Stomach (tissue), 9 donors: ENCODE measurements around the gene ATXN2. TPM values are rescaled to one million over a fixed set of nuclear protein-coding genes. Genes with fewer than 3 reads are reported as not detected.
"Not testable (repeated sequence)": the region's sequence is repeated elsewhere in the genome, so short reads cannot be mapped to it uniquely, and the experiment has no call there.

Experiments used
- DNase-seq, 2 donors: peaks; one replicate each; pipeline versions ENCODE4 v3.0.0 to v3.0.0-alpha.2; 2013 to 2019
- H3K27ac ChIP-seq, 5 donors: fragments of 200-600 bp in 4 of 5; sonication (generic) in 4 of 5; one replicate each; pipeline ENCODE4 v1.5.1; 2013 to 2019; ENCODE audit warnings: mild to moderate bottlenecking in 1 of 5, moderate library complexity in 1 of 5
- H3K27me3 ChIP-seq, 3 donors: fragments of 200-600 bp; sonication (generic); one replicate each; pipeline ENCODE4 v1.5.1; 2017 to 2019; ENCODE audit warnings: mixed run types in 1 of 3
- H3K36me3 ChIP-seq, 4 donors: fragments of 200-600 bp; sonication (generic); 1 replicate in 3 of 4; 2 replicates in 1 of 4; pipeline ENCODE4 v1.5.1; 2016 to 2019
- H3K4me1 ChIP-seq, 4 donors: fragments of 200-600 bp; sonication (generic); one replicate each; pipeline ENCODE4 v1.5.1; 2016 to 2019
- H3K4me3 ChIP-seq, 4 donors: fragments of 200-600 bp; sonication (generic) in 3 of 4; one replicate each; pipeline ENCODE4 v1.5.1; 2016 to 2019; ENCODE audit warnings: mild to moderate bottlenecking in 1 of 4
- H3K9me3 ChIP-seq, 4 donors: fragments of 200-600 bp; sonication (generic); one replicate each; pipeline ENCODE4 v1.5.1; 2016 to 2019
- CTCF ChIP-seq, 7 experiments: fragments of 450-650 bp in 4 of 7; fragments of 200-600 bp in 3 of 7; sonication (generic) in 3 of 7; IDR thresholded peaks; one replicate each; pipeline ENCODE4 v1.5.1; 2016 to 2019; ENCODE audit warnings: antibody characterized with exemption in 7 of 7, control low read depth in 2 of 7, mild to moderate bottlenecking in 1 of 7
- EP300 ChIP-seq: sonication (generic); formaldehyde crosslinking; IDR thresholded peaks from one replicate; pipeline ENCODE4 v1.6.1; 2017; ENCODE audit warnings: antibody characterized with exemption
- POLR2A ChIP-seq, 4 donors: fragments of 450-650 bp; IDR thresholded peaks; one replicate each; pipeline ENCODE4 v1.6.1; 2016; ENCODE audit warnings: antibody characterized with exemption in 4 of 4, control low read depth in 2 of 4, mild to moderate bottlenecking in 1 of 4, moderate library complexity in 1 of 4
- POLR2AphosphoS5 ChIP-seq, 3 donors: sonication (generic); formaldehyde crosslinking; IDR thresholded peaks; one replicate each; pipeline ENCODE4 v1.6.1; 2016; ENCODE audit warnings: antibody characterized with exemption in 3 of 3
- WGBS, 5 donors: extraction: QIAGEN DNeasy Blood & Tissue Kit in 3 of 5; methylation state at CpG; one replicate each; pipeline versions ENCODE4 v1.1.5 to v1.1.7; 2013 to 2018; 5-methylcytosine and 5-hydroxymethylcytosine counted together
- intact Hi-C: fragments of 100-400 bp; cut with DNase I; formaldehyde crosslinking; loops from one replicate; pipeline ENCODE4 v1.15.1; 2023; ENCODE audit warnings: low total_unique reads
- polyA plus RNA-seq, 3 donors: library from polyadenylated mRNA; stranded (reverse); fragments of 200-250 nt; gene quantifications; one replicate each; pipeline ENCODE4 v1.2.3, GENCODE V29; 2013
- total RNA-seq, 5 donors: library from RNA; depleted of rRNA; stranded (reverse); fragments of >200 nt; gene quantifications; one replicate each; pipeline versions ENCODE4 v1.1.0 to v1.2.3, GENCODE V29; 2014 to 2016
- donor health status: healthy with polysubstance abuse.
- donor health status: Bipolar disorder and iron deficiency.
- donor health status: healthy.

Gene ATXN2
- total and polyA plus RNA-seq, 8 donors, result 11.1 to 131 (median 61.2) TPM

GRCh38 chr12:111570084-111570961 lies 28.8 kb downstream of the ATXN2 start:
- peak overlapping the region in 1 of 5 donors; percentile 16 for H3K27ac ChIP-seq

GRCh38 chr12:111569363-111570083 lies 29.6 kb downstream of the ATXN2 start:
- H3K27me3 ChIP-seq, result no peaks in the 10 kb centered on the region
- intact Hi-C loops, result no loop called here
- H3K4me1 ChIP-seq, result peaks cover 12 to 54% (median 29%) of the 10 kb centered on the region in 4 donors
- 81 to 94% (median 88%) methylated on average over 6 of the region's 6 CpGs for WGBS, 5 donors
- peak overlapping the region in 2 of 5 donors; percentile 6 to 16 for H3K27ac ChIP-seq
- no peak overlapping the region for H3K4me3 ChIP-seq
- DNase-seq, result no peak
- peaks cover 0 to 23% (median 3%) of the 10 kb centered on the region in 4 donors for H3K36me3 ChIP-seq
- no peaks in the 10 kb centered on the region for H3K9me3 ChIP-seq
- TF ChIP-seq CTCF (IDR thresholded peaks at IDR 0.05) (no peak), POLR2A (IDR thresholded peaks at IDR 0.05) (no peak), EP300 (no peak), POLR2AphosphoS5 (IDR thresholded peaks at IDR 0.05) (no peak)

More at GRCh38 chr12:111570084-111570961, 28.8 kb downstream of the ATXN2 start:
- WGBS, 5 donors, result 34 to 50% (median 48%) methylated on average over 9 of the region's 9 CpGs
- Histone ChIP-seq H3K27me3 (no peaks in the 10 kb centered on the region), H3K4me3 (no peak overlapping the region), H3K9me3 (no peaks in the 10 kb centered on the region), H3K36me3 (peaks cover 0 to 18% (median 3%) of the 10 kb centered on the region in 4 donors), H3K4me1 (peaks cover 12 to 59% (median 30%) of the 10 kb centered on the region in 4 donors)
- TF ChIP-seq POLR2AphosphoS5 (IDR thresholded peaks at IDR 0.05) (peak in 1 of 3 donors; percentile 8), POLR2A (IDR thresholded peaks at IDR 0.05) (no peak)
- intact Hi-C loops, result no loop called here
- peak in 1 of 2 donors; percentile 17 for DNase-seq

- H3K4me3 ChIP-seq, H3K9me3 ChIP-seq, intact Hi-C loops, H3K27ac ChIP-seq, DNase-seq, H3K27me3 ChIP-seq: not testable (repeated sequence)
- Histone ChIP-seq H3K36me3 (peaks cover 0 to 10% (median 0%) of the 10 kb centered on the region in 4 donors), H3K4me1 (peaks cover 19 to 71% (median 45%) of the 10 kb centered on the region in 4 donors)
- WGBS, 5 donors, result 86 to 95% (median 91%) methylated on average over 10 of the region's 10 CpGs
Measured at GRCh38 chr12:111560844-111561243, 38.3 kb downstream of the ATXN2 start.

- 28 to 50% (median 42%) methylated on average over 3 of the region's 3 CpGs for WGBS, 5 donors
- Histone ChIP-seq H3K4me1 (peaks cover 19 to 72% (median 49%) of the 10 kb centered on the region in 4 donors), H3K4me3 (no peak overlapping the region), H3K27ac (no peak overlapping the region), H3K9me3 (no peaks in the 10 kb centered on the region), H3K27me3 (no peaks in the 10 kb centered on the region), H3K36me3 (no peaks in the 10 kb centered on the region)
- DNase-seq, result no peak
- TF ChIP-seq POLR2AphosphoS5 (IDR thresholded peaks at IDR 0.05) (no peak), POLR2A (IDR thresholded peaks at IDR 0.05) (no peak), CTCF (IDR thresholded peaks at IDR 0.05) (no peak), EP300 (no peak)
- intact Hi-C loops, result no loop called here
Measured at GRCh38 chr12:111558107-111558376, 41.1 kb downstream of the ATXN2 start.

- intact Hi-C loops, result no loop called here
- Histone ChIP-seq H3K4me3 (no peak overlapping the region), H3K27me3 (no peaks in the 10 kb centered on the region), H3K27ac (peak overlapping the region in 1 of 5 donors; percentile 7), H3K36me3 (no peaks in the 10 kb centered on the region), H3K9me3 (no peaks in the 10 kb centered on the region), H3K4me1 (peaks cover 19 to 71% (median 43%) of the 10 kb centered on the region in 4 donors)
- 59 to 68% (median 66%) methylated on average over 5 of the region's 5 CpGs for WGBS, 5 donors
- TF ChIP-seq POLR2A (IDR thresholded peaks at IDR 0.05), result no peak
- no peak for TF ChIP-seq EP300
- no peak for TF ChIP-seq POLR2AphosphoS5 (IDR thresholded peaks at IDR 0.05)
- no peak for TF ChIP-seq CTCF (IDR thresholded peaks at IDR 0.05)
- DNase-seq, result no peak
Measured at GRCh38 chr12:111557271-111558106, 41.6 kb downstream of the ATXN2 start.
